Motor neuron (in vitro differentiated cells): ENCODE data around the gene PDHX. TPM values are rescaled to one million over a fixed set of nuclear protein-coding genes. Genes with fewer than 3 reads are reported as not detected.

Source experiments
- ATAC-seq, 8 experiments: fragments of 200-7000 bp; cut with Tn5 transposase; replicated peaks in 6 of 8; 2 replicates each; pipeline ENCODE4 v1.8.0; 2021; ENCODE audit warnings: mild to moderate bottlenecking in 8 of 8, moderate library complexity in 8 of 8
- H3K27ac ChIP-seq, 2 donors: fragments of 250-450 bp; sonication (Bioruptor Pico); 2 replicates each; pipeline ENCODE4 v1.9.0; 2021; ENCODE audit warnings: antibody characterized with exemption in 2 of 2, mild to moderate bottlenecking in 2 of 2, moderate library complexity in 1 of 2
- H3K4me1 ChIP-seq, 2 donors: fragments of 250-450 bp; sonication (Bioruptor Pico); replicated peaks in 1 of 2; 2 replicates each; pipeline ENCODE4 v1.6.1; 2021; ENCODE audit warnings: antibody characterized with exemption in 2 of 2, mild to moderate bottlenecking in 2 of 2, moderate library complexity in 1 of 2
- H3K4me3 ChIP-seq, 5 donors: fragments of 250-450 bp; sonication (Bioruptor Pico); 2 replicates each; pipeline ENCODE4 v1.9.0; 2021; ENCODE audit warnings: antibody characterized with exemption in 5 of 5, mild to moderate bottlenecking in 5 of 5, moderate library complexity in 4 of 5
- WGBS, 10 experiments: fragments of 450-650 bp; shearing (Covaris generic); methylation state at CpG; one replicate each; pipeline ENCODE4 v1.0.0; 2022; 5-methylcytosine and 5-hydroxymethylcytosine counted together
- in situ Hi-C, 9 experiments: fragments of 400-800 bp; cut with MboI; loops; one replicate each; pipeline ENCODE4 v1.15.0; 2021; ENCODE audit warnings: low sequenced_read_pairs in 9 of 9, low pct_unique_long_range_greater_than_20kb in 2 of 9; ENCODE audit not compliant: unreplicated experiment in 9 of 9
- total RNA-seq, 8 experiments: library from RNA; unstranded; fragments of 300-600 nt; gene quantifications; 2 replicates each; pipeline versions ENCODE4 v1.2.3 to v1.2.4, GENCODE V29; 2022

Gene PDHX
- total RNA-seq, 8 experiments from 2014 or later, result 31.1 to 64.1 (median 48.1) TPM

DNA sequence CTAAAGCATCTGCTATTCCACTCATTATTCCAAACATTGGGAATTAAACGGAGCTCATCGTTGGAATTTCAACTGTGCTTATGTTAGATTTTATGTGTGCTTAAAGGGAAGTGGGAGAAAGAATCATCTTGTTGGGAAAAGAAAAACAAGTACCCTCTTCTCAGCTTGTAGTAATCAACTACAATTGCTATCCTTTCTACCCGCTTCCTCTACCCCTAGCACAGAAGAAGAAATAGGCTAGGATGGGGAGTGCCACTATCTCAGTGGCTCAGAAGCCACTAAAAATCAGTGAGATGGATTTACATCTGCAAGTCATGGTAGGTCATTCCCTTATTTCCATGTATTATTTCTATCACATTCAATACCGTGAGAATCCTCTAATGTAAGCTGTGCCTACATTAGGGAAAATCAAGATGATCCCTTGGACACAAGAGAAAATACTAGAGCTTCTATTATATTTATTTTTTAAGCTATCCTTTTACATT, 124.7 kb downstream of the PDHX start:
- 80 to 100% (median 90%) methylated on average over 1 to 4 of the region's 4 CpGs for WGBS, 10 experiments
- in situ Hi-C loops, result no loop called here
- no peak overlapping the region for H3K27ac ChIP-seq
- ATAC-seq, result no peak
- no peaks in the 10 kb centered on the region for H3K4me1 ChIP-seq
- no peak overlapping the region for H3K4me3 ChIP-seq

DNA sequence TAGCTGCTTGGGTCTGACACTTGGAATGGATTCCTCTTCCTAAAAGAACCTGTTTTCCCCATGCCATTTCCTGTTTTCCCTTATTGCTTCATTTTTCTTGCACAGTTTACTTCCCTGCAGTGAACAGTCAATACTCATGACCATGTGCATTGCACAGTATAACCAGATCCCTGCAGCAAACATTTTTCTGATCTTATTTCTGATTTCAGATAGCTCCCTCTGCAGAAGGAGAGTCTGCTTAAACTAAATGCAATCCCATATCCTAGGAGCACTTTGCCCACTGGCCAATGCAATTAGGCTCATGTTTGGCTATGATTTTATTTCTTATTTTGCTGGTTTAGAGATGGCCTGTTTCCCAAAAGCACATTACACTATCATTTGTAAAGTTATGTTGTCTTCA, 125.8 kb downstream of the PDHX start:
- Histone ChIP-seq H3K4me3 (no peak overlapping the region), H3K27ac (no peak overlapping the region), H3K4me1 (no peaks in the 10 kb centered on the region)
- no peak for ATAC-seq
- in situ Hi-C loops, result no loop called here

DNA sequence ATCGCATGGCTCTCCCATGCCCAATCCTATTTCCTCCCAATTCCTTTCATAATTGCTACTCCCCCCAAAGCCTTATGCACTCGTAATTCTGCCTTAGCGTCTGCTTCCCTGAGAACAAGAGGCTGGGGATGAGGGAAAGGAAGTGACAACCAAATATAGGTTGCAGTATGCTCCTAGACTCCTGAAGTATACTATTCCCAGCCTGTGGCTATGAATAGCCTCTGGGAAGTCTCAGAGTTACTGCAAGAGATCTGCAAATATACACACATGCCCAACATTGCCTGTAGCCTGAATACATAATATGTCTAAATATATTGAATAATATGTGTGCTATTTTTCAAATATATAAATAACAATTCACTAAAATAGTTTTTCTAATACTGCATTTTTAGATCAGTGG, 126.5 kb downstream of the PDHX start:
- no peaks in the 10 kb centered on the region for H3K4me1 ChIP-seq
- H3K27ac ChIP-seq, result no peak overlapping the region
- H3K4me3 ChIP-seq, result no peak overlapping the region
- 79 to 90% (median 90%) methylated on average over 2 to 3 of the region's 3 CpGs; no CpG with 5 or more reads in 5 of the 10 experiments for WGBS, 10 experiments
- peak in 2 of 8 experiments; percentile 64 to 90 for ATAC-seq
- in situ Hi-C loops, result no loop called here

DNA sequence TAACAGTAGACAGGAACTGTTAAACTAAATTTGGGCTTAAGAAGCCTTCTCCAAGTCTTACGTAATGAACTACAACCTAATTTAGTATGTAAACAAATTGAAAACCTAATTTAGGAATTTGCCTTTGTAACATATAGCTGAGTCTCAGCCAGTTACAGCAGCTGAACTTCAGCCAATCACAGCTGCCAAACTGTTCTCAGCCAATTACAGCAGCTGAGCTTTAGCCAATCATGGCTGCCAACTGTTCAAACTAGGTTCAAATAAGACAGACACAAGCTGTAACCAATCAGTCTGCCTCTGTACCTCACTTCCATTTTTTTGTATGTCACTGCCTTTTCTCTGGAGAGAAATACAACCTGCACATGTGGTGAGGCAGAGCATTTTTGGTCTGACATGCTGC, 127.5 kb downstream of the PDHX start:
- in situ Hi-C loops, result no loop called here
- Histone ChIP-seq H3K27ac (no peak overlapping the region), H3K4me3 (no peak overlapping the region), H3K4me1 (no peaks in the 10 kb centered on the region)
- ATAC-seq, result no peak
- WGBS, 10 experiments, result 83 to 100% (median 100%) methylated on average over 1 of the region's 1 CpG; no CpG with 5 or more reads in 3 of the 10 experiments

DNA sequence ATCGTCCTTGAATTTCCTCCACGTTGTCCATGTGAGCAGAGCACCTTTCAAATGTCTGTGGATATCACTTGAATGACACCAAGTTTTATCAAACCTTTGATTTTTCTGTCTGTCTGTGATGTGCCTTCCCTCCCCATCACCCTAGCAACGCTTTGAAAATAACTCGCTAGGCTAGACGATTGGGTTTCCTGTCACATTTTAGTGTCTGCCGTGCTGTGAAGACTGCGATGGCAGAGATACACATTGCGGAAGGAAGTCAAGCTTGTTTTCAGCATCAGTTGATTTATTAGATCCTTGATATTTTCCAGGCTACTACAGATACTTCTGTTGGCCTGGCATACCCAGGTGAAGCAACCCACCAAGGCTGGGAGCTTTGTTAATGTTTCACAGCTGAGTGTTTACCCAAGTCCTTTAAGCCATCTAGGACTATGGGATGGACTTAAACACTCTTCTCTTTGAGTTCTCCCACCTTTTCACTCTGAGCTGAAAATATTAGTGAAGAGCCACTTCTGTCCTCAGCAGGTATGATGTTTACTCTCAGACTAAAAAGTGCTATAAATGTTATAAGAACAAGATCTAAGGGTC, 128.9 kb downstream of the PDHX start:
- ATAC-seq, result no peak
- Histone ChIP-seq H3K27ac (no peak overlapping the region), H3K4me3 (no peak overlapping the region), H3K4me1 (no peaks in the 10 kb centered on the region)
- 53 to 100% (median 90%) methylated on average over 3 to 7 of the region's 8 CpGs; no CpG with 5 or more reads in 1 of the 10 experiments for whole genome bisulfite sequencing, 10 experiments
- in situ Hi-C loops, result no loop called here

Other genes with a start within 250 kb of the PDHX start
- gene APIP, start 239 bp upstream of the PDHX start, total RNA-seq, result 10 to 100 TPM; 25.6 to 54.5 (median 38.9) TPM
- gene CD44, start 222.6 kb downstream of the PDHX start, total RNA-seq, result 100 to 1,000 TPM in 2 of 8 experiments, 10 to 100 TPM in 2, 1 to 10 TPM in 2, under 1 TPM in 2; 0.05 to 107 (median 42.9) TPM